HAP-1 (cell line): ENCODE data around the gene PRKN.

Experiments used
- DNase-seq, 2 experiments: peaks; one replicate each; pipeline ENCODE4 v3.0.0-alpha.2; 2016 to 2020; ENCODE audit warnings: low spot score in 2 of 2
- H3K27me3 ChIP-seq: fragments of 250-450 bp; sonication (Bioruptor Pico); 2 replicates; pipeline ENCODE4 v1.5.1; 2020; ENCODE audit warnings: low read depth, mild to moderate bottlenecking, moderate library complexity
- H3K36me3 ChIP-seq: fragments of 250-450 bp; sonication (Bioruptor Pico); replicated peaks from 2 replicates; pipeline ENCODE4 v1.5.1; 2020; ENCODE audit warnings: mild to moderate bottlenecking
- H3K4me1 ChIP-seq: fragments of 250-450 bp; sonication (Bioruptor Pico); 2 replicates; pipeline ENCODE4 v1.5.1; 2020; ENCODE audit warnings: mild to moderate bottlenecking
- H3K4me3 ChIP-seq: fragments of 250-450 bp; sonication (Bioruptor Pico); 2 replicates; pipeline ENCODE4 v1.5.1; 2020; ENCODE audit warnings: mild to moderate bottlenecking, moderate library complexity
- H3K9me3 ChIP-seq: fragments of 250-450 bp; sonication (Bioruptor Pico); 2 replicates; pipeline ENCODE4 v1.5.1; 2020; ENCODE audit warnings: mild to moderate bottlenecking, moderate library complexity
- in situ Hi-C: fragments of 300-500 bp; cut with MboI; formaldehyde crosslinking; loops from 3 replicates; pipeline ENCODE4 v1.14.3; 2020; ENCODE audit warnings: low sequenced_read_pairs, inconsistent platforms, mixed read lengths

Gene PRKN

GRCh38 chr6:162234631-162235030, 492.9 kb downstream of the PRKN start:
- in situ Hi-C loops: no loop called here
- H3K9me3 ChIP-seq: no peaks in the 10 kb centered on the region
- H3K4me3 ChIP-seq: no peak overlapping the region
- no peaks in the 10 kb centered on the region for H3K27me3 ChIP-seq
- DNase-seq: no peak
- H3K4me1 ChIP-seq: peaks cover 18% of the 10 kb centered on the region
- H3K36me3 ChIP-seq: no peaks in the 10 kb centered on the region

- Histone ChIP-seq H3K4me3 (no peak overlapping the region), H3K27me3 (no peaks in the 10 kb centered on the region), H3K36me3 (no peaks in the 10 kb centered on the region), H3K9me3 (no peaks in the 10 kb centered on the region), H3K4me1 (0 out of 2 replicates have a peak, but pooled peaks cover 2% of the 10 kb centered on the region)
- in situ Hi-C loops: no loop called here
- no peak for DNase-seq
Measured at GRCh38 chr6:162230147-162230752, 497.3 kb downstream of the PRKN start.

- no peaks in the 10 kb centered on the region for H3K27me3 ChIP-seq
Measured at GRCh38 chr6:162229093-162229492, 498.5 kb downstream of the PRKN start.

DNA sequence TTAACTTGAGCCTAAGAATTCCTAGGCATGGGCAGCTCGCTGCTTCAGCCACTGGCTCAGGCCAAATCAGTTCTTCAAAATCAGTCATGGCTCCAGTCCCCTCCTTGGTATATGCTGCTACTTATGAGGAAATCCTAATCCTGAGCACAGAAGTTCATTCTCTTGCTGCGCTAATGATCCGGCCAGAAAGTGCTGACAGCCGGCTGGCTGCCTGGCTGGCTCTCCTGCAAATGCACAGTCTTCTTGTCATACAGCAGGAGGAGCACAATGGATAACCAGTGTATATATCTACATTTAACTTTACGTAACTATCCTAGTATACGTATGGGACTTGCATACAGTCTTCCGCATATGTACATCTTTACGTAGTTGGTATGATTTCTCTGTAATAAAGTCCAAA, 500.8 kb downstream of the PRKN start:
- H3K4me3 ChIP-seq: no peak overlapping the region
- in situ Hi-C loops: no loop called here
- H3K4me1 ChIP-seq: no peaks in the 10 kb centered on the region

More at GRCh38 chr6:162229093-162229492, 498.5 kb downstream of the PRKN start:
- no peaks in the 10 kb centered on the region for H3K36me3 ChIP-seq
- no peak overlapping the region for H3K4me3 ChIP-seq
- DNase-seq: no peak
- in situ Hi-C loops: no loop called here
- H3K9me3 ChIP-seq: no peaks in the 10 kb centered on the region
- no peaks in the 10 kb centered on the region for H3K4me1 ChIP-seq

DNA sequence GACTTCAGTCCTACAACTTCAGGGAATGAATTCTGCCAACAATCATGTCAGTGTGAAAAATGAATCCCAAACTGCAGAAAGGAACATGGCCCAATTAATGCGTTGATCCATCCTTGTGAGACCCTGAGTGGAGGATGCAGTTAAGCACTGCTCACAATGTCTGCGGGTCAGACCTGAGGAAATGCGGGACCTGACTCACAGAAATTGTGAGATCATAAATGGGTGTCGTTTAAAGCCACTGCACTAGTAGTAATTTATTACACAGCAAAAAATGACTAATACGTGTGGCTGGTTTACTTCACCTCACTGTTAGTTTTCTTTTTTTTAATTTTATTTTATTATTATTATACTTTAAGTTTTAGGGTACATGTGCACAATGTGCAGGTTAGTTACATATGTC, 505.0 kb downstream of the PRKN start:
- Histone ChIP-seq H3K4me3 (no peak overlapping the region), H3K27me3 (no peaks in the 10 kb centered on the region), H3K36me3 (no peaks in the 10 kb centered on the region), H3K4me1 (no peaks in the 10 kb centered on the region), H3K9me3 (no peaks in the 10 kb centered on the region)
- no peak for DNase-seq
- in situ Hi-C loops: no loop called here

More for the DNA sequence above, 500.8 kb downstream of the PRKN start:
- no peaks in the 10 kb centered on the region for H3K9me3 ChIP-seq
- no peaks in the 10 kb centered on the region for H3K27me3 ChIP-seq
- no peaks in the 10 kb centered on the region for H3K36me3 ChIP-seq
- no peak for DNase-seq

DNA sequence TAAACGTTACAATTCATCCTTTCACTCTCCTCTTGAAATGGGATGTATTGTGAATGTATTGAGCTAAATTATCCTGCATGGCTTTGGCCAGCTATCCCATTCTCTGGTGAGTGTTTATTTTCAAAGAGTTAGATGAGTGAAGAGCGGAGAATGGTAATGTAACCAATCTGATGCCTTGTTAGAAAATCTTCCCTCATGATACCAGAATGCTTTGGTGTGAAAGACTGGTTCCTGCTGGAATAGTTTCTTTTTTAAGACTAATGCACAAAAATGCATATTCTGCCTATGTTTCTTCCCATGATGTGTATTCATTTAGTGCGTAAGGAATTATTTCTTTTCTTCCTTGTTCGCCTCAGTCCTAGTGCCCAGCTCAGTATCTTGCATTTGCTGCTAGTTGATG, 506.7 kb downstream of the PRKN start:
- no peak overlapping the region for H3K4me3 ChIP-seq
- no peaks in the 10 kb centered on the region for H3K36me3 ChIP-seq
- no peak for DNase-seq
- in situ Hi-C loops: no loop called here
- H3K27me3 ChIP-seq: no peaks in the 10 kb centered on the region
- H3K9me3 ChIP-seq: no peaks in the 10 kb centered on the region
- no peaks in the 10 kb centered on the region for H3K4me1 ChIP-seq

GRCh38 chr6:162219266-162219665, 508.3 kb downstream of the PRKN start:
- no peak overlapping the region for H3K4me3 ChIP-seq

GRCh38 chr6:162217811-162218493, 509.6 kb downstream of the PRKN start:
- Histone ChIP-seq H3K36me3 (no peaks in the 10 kb centered on the region), H3K4me1 (no peaks in the 10 kb centered on the region), H3K9me3 (no peaks in the 10 kb centered on the region), H3K4me3 (no peak overlapping the region), H3K27me3 (no peaks in the 10 kb centered on the region)
- in situ Hi-C loops: no loop called here
- DNase-seq: no peak

More at GRCh38 chr6:162219266-162219665, 508.3 kb downstream of the PRKN start:
- no peaks in the 10 kb centered on the region for H3K9me3 ChIP-seq
- H3K36me3 ChIP-seq: no peaks in the 10 kb centered on the region
- no peaks in the 10 kb centered on the region for H3K27me3 ChIP-seq
- no peak for DNase-seq
- no peaks in the 10 kb centered on the region for H3K4me1 ChIP-seq
- in situ Hi-C loops: no loop called here

DNA sequence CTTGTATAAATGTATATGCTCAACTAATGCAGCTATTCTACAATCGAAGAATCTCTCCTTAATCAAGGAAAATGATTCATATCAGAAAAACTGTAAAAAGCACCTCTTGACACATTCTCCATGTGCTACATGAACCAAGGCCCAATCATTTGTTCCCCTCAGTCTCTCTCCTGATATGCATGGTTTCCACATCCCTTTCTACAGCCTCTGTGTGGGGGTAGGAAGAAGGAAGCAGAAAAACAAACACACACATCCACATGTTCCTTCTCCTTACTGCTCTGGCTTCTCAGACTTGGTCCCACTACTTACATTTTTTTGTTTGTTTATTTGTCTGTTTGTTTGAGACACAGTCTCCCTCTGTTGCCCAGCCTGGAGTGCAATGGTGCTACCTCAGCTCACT, 510.5 kb downstream of the PRKN start:
- Histone ChIP-seq H3K4me3 (no peak overlapping the region), H3K36me3 (no peaks in the 10 kb centered on the region), H3K27me3 (no peaks in the 10 kb centered on the region), H3K9me3 (no peaks in the 10 kb centered on the region), H3K4me1 (no peaks in the 10 kb centered on the region)
- DNase-seq: no peak
- in situ Hi-C loops: no loop called here

DNA sequence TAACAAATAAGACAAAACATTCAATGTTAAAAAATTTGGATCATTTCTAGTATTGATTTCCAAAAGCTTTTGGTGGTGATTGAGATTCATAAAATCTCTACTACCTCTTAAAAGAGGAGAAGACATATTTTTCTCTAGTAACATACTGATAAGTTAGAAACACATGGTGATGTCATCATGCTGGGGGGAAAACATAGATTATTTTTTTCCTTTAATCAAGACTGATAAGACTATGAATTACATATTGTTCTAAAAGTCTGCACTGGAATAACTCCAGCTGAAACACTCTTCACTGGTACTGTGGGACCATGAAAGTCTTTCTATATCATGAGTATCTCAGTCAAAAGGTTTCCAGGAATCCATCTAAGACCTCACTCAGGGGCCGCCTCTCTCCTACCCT, 515.8 kb downstream of the PRKN start:
- Histone ChIP-seq H3K36me3 (no peaks in the 10 kb centered on the region), H3K4me1 (no peaks in the 10 kb centered on the region), H3K27me3 (no peaks in the 10 kb centered on the region), H3K9me3 (no peaks in the 10 kb centered on the region), H3K4me3 (no peak overlapping the region)
- in situ Hi-C loops: no loop called here
- no peak for DNase-seq

DNA sequence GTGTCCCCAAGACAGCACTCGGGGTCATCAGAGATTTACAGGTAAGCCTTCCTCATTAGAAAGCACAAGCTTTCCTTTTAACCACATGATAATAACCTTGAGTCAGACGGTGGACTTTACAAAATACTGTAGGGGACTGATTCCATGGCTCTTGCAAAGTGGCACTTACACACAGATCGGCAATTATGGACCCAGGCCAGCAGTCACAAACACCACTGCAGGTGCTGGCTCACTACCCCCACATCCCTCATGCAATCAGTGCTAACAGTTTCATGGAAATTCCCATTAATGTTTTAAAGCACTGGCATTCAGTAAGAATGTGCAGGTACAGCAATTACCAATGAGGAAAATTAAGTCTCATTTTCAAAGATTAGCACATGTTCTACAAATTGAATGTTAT, 516.5 kb downstream of the PRKN start:
- no peaks in the 10 kb centered on the region for H3K9me3 ChIP-seq
- no peaks in the 10 kb centered on the region for H3K4me1 ChIP-seq
- in situ Hi-C loops: no loop called here
- no peaks in the 10 kb centered on the region for H3K27me3 ChIP-seq
- no peak overlapping the region for H3K4me3 ChIP-seq
- no peak for DNase-seq
- no peaks in the 10 kb centered on the region for H3K36me3 ChIP-seq

DNA sequence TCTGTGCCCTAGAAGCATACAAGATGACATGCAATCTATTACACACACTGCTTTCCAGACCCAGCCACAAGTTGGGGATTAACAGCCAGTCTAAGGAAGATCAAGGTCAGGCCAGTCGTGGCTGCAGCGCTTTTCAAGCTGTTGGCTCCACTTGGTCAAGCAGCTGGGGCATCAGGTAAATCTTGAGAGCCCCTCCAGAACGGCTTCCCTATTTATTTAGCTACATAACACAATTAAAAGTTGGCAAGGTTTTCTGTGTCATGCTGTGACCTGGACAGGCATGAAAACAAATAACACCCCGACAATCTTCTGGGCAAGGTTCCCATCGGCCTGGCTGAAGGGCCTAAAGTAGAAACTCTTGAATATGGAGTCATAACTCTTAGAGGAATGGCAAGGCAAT, 524.3 kb downstream of the PRKN start:
- no peak for DNase-seq
- in situ Hi-C loops: no loop called here

DNA sequence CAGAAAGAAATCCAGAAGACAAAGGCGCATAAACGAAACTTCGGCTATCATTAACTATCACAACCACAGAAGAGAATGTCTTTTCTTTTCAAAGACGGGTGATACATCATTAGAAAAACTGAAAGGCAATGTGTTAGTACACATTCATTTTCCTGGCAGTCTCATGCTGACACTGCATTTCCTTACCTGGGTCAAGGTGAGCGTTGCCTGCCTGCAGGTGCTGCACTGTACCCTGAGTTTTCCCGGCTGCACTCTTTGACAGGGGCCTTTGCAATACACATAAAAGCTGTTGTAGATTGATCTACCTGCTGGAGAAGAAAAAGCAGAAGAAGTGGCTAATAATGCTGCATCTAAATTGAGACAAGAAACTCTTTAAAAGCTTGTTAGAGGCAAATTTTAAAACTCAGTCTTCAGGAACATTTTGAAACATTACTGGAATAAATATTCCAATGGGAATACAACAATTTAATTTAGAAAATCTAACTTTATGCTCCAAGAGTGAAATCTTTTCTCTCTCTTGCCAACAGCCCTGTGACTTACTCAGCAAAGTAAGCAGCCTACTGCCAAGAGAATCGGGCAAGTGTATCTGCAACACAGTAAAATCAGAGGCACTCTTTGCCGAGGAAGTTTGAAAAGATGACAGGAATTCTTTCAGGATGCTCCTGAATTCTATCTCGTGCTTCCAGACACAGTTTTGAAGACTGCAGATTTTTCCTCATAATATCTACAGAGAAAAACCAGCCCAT, 526.4 kb downstream of the PRKN start:
- no peak overlapping the region for H3K4me3 ChIP-seq
- H3K36me3 ChIP-seq: no peaks in the 10 kb centered on the region
- H3K4me1 ChIP-seq: no peaks in the 10 kb centered on the region
- H3K9me3 ChIP-seq: no peaks in the 10 kb centered on the region
- in situ Hi-C loops: no loop called here
- H3K27me3 ChIP-seq: no peaks in the 10 kb centered on the region
- no peak for DNase-seq

More for the DNA sequence above, 524.3 kb downstream of the PRKN start:
- no peak overlapping the region for H3K4me3 ChIP-seq
- H3K9me3 ChIP-seq: no peaks in the 10 kb centered on the region
- H3K36me3 ChIP-seq: no peaks in the 10 kb centered on the region
- no peaks in the 10 kb centered on the region for H3K27me3 ChIP-seq
- no peaks in the 10 kb centered on the region for H3K4me1 ChIP-seq

- H3K36me3 ChIP-seq: no peaks in the 10 kb centered on the region
- H3K27me3 ChIP-seq: no peaks in the 10 kb centered on the region
- H3K9me3 ChIP-seq: no peaks in the 10 kb centered on the region
- no peak for DNase-seq
- no peak overlapping the region for H3K4me3 ChIP-seq
- H3K4me1 ChIP-seq: no peaks in the 10 kb centered on the region
- in situ Hi-C loops: no loop called here
Measured at GRCh38 chr6:162200041-162200440, 527.5 kb downstream of the PRKN start.
